Smooth muscle cell (in vitro differentiated cells): Measurements from ENCODE around the gene CYFIP1. TPM values are rescaled to one million over a fixed set of nuclear protein-coding genes. Genes with fewer than 3 reads are reported as not detected.

Source experiments
- DNase-seq: peaks from one replicate; lab custom pipeline; 2025; ENCODE audit not compliant: unreplicated experiment; lab: John Stamatoyannopoulos, UW
- H2AFZ ChIP-seq: fragments of 200-600 bp; sonication (generic); 2 replicates; pipeline ENCODE4 v1.6.0; 2016; ENCODE audit warnings: antibody characterized with exemption, low read depth, mild to moderate bottlenecking
- H3F3A ChIP-seq: fragments of 200-600 bp; sonication (generic); 2 replicates; pipeline ENCODE4 v1.6.0; 2017; ENCODE audit warnings: antibody characterized with exemption, low read depth
- H3K27ac ChIP-seq: fragments of 200-600 bp; sonication (generic); 2 replicates; pipeline ENCODE4 v1.5.1; 2016; ENCODE audit warnings: low read depth, mild to moderate bottlenecking
- H3K27me3 ChIP-seq: fragments of 200-600 bp; sonication (generic); 2 replicates; pipeline ENCODE4 v1.6.1; 2016; ENCODE audit warnings: low read depth, mild to moderate bottlenecking
- H3K36me3 ChIP-seq: fragments of 200-600 bp; sonication (generic); 2 replicates; pipeline ENCODE4 v1.5.1; 2016; ENCODE audit warnings: low read depth
- H3K4me1 ChIP-seq: fragments of 200-600 bp; sonication (generic); 2 replicates; pipeline ENCODE4 v1.5.1; 2016; ENCODE audit warnings: low read depth
- H3K4me2 ChIP-seq: fragments of 200-600 bp; sonication (generic); 2 replicates; pipeline ENCODE4 v1.6.0; 2016; ENCODE audit warnings: mild to moderate bottlenecking
- H3K4me3 ChIP-seq: fragments of 200-600 bp; sonication (generic); 2 replicates; pipeline ENCODE4 v1.5.1; 2016; ENCODE audit warnings: mild to moderate bottlenecking
- H3K79me2 ChIP-seq: fragments of 200-600 bp; sonication (generic); 2 replicates; pipeline ENCODE4 v1.6.0; 2016; ENCODE audit warnings: low read depth, mild to moderate bottlenecking
- H3K9ac ChIP-seq: fragments of 200-600 bp; sonication (generic); 2 replicates; pipeline ENCODE4 v1.6.0; 2016; ENCODE audit warnings: low read depth
- H3K9me3 ChIP-seq: fragments of 200-600 bp; sonication (generic); replicated peaks from 2 replicates; pipeline ENCODE4 v1.5.1; 2016; ENCODE audit warnings: low read depth
- H4K20me1 ChIP-seq: fragments of 200-600 bp; sonication (generic); 2 replicates; pipeline ENCODE4 v1.6.0; 2016; ENCODE audit warnings: low read depth
- WGBS: methylation state at CpG from one replicate; pipeline ENCODE4 v1.1.7; 2016; ENCODE audit warnings: low lambda C conversion rate; 5-methylcytosine and 5-hydroxymethylcytosine counted together
- polyA plus RNA-seq: library from polyadenylated mRNA; unstranded; fragments of >200 nt; fragmentation: Nextera tagmentation; extraction: Ambion mirVana; gene quantifications from 2 replicates; pipeline ENCODE4 v1.2.1, GENCODE V29; 2016
- total RNA-seq: library from RNA; depleted of rRNA; stranded (reverse); fragments of >200 nt; gene quantifications from 2 replicates; pipeline ENCODE4 v1.2.3, GENCODE V29; 2014
- TF ChIP-seq, protein P1 (sequence below): fragments of 200-600 bp; sonication (generic); IDR thresholded peaks from 2 replicates; pipeline ENCODE4 v1.5.1; 2017; ENCODE audit warnings: borderline replicate concordance, mild to moderate bottlenecking, antibody characterized with exemption; ENCODE audit not compliant: insufficient read depth, poor library complexity, severe bottlenecking

Gene CYFIP1
- total and polyA plus RNA-seq, 2 experiments from 2014 or later = 65.2 to 67.6 TPM

GRCh38 chr15:22902981-22903380 is 77.2 kb downstream of the CYFIP1 start:
- H3K4me2 ChIP-seq = no peak overlapping the region
- DNase-seq = no peak
- no peak overlapping the region for H2AFZ ChIP-seq
- TF ChIP-seq, protein P1, sequence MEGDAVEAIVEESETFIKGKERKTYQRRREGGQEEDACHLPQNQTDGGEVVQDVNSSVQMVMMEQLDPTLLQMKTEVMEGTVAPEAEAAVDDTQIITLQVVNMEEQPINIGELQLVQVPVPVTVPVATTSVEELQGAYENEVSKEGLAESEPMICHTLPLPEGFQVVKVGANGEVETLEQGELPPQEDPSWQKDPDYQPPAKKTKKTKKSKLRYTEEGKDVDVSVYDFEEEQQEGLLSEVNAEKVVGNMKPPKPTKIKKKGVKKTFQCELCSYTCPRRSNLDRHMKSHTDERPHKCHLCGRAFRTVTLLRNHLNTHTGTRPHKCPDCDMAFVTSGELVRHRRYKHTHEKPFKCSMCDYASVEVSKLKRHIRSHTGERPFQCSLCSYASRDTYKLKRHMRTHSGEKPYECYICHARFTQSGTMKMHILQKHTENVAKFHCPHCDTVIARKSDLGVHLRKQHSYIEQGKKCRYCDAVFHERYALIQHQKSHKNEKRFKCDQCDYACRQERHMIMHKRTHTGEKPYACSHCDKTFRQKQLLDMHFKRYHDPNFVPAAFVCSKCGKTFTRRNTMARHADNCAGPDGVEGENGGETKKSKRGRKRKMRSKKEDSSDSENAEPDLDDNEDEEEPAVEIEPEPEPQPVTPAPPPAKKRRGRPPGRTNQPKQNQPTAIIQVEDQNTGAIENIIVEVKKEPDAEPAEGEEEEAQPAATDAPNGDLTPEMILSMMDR = no peak
- no peaks in the 10 kb centered on the region for H3K9me3 ChIP-seq
- no peaks in the 10 kb centered on the region for H4K20me1 ChIP-seq
- WGBS = 92% methylated on average over 11 of the region's 11 CpGs
- no peaks in the 10 kb centered on the region for H3K79me2 ChIP-seq
- no peaks in the 10 kb centered on the region for H3F3A ChIP-seq
- no peaks in the 10 kb centered on the region for H3K4me1 ChIP-seq
- H3K27me3 ChIP-seq = no peaks in the 10 kb centered on the region
- H3K27ac ChIP-seq = no peak overlapping the region
- H3K9ac ChIP-seq = no peak overlapping the region
- H3K36me3 ChIP-seq = no peaks in the 10 kb centered on the region
- H3K4me3 ChIP-seq = no peak overlapping the region

GRCh38 chr15:22902578-22902977 is 77.6 kb downstream of the CYFIP1 start:
- H3K36me3 ChIP-seq = no peaks in the 10 kb centered on the region
- TF ChIP-seq, protein P1 = no peak
- 89% methylated on average over 12 of the region's 12 CpGs for WGBS

DNA sequence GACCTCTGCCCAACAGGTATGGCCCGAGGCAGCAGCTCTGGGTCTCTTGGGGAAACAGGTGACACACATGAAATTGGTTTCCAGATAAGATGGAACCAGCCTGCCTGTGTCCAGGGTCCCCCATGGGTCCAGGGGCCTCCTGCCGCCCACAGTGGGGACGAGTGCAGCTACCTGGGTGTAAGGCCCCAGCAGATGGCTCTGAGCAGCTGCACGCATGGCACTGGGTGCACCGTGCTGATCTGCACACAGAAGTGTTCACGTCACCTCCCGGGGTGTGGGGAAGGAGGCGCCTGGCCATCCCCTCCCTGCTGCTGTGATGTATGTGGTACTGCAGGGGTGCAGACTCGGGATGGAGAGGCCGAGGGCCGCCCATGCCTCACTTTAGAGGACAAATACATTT is 78.1 kb downstream of the CYFIP1 start:
- no peaks in the 10 kb centered on the region for H3K36me3 ChIP-seq
- no peaks in the 10 kb centered on the region for H3K27me3 ChIP-seq
- no peak overlapping the region for H2AFZ ChIP-seq
- H3F3A ChIP-seq = no peaks in the 10 kb centered on the region
- no peaks in the 10 kb centered on the region for H4K20me1 ChIP-seq
- H3K4me2 ChIP-seq = no peak overlapping the region
- no peaks in the 10 kb centered on the region for H3K9me3 ChIP-seq
- no peak overlapping the region for H3K9ac ChIP-seq
- no peak overlapping the region for H3K27ac ChIP-seq
- TF ChIP-seq, protein P1 = no peak
- H3K79me2 ChIP-seq = no peaks in the 10 kb centered on the region
- no peaks in the 10 kb centered on the region for H3K4me1 ChIP-seq
- DNase-seq = no peak
- 98% methylated on average over 11 of the region's 11 CpGs for WGBS
- H3K4me3 ChIP-seq = no peak overlapping the region

More at GRCh38 chr15:22902578-22902977, 77.6 kb downstream of the CYFIP1 start:
- Histone ChIP-seq H3K4me2 (no peak overlapping the region), H3K27me3 (no peaks in the 10 kb centered on the region), H3K9me3 (no peaks in the 10 kb centered on the region), H4K20me1 (no peaks in the 10 kb centered on the region), H3K27ac (no peak overlapping the region), H3K79me2 (no peaks in the 10 kb centered on the region), H3K9ac (no peak overlapping the region), H2AFZ (no peak overlapping the region), H3F3A (no peaks in the 10 kb centered on the region), H3K4me3 (no peak overlapping the region), H3K4me1 (no peaks in the 10 kb centered on the region)
- no peak for DNase-seq

- Histone ChIP-seq H3K9me3 (no peaks in the 10 kb centered on the region), H3K27me3 (no peaks in the 10 kb centered on the region), H3K9ac (no peak overlapping the region), H3K4me3 (no peak overlapping the region), H2AFZ (no peak overlapping the region), H3K4me2 (no peak overlapping the region), H4K20me1 (no peaks in the 10 kb centered on the region), H3K79me2 (no peaks in the 10 kb centered on the region), H3K36me3 (no peaks in the 10 kb centered on the region), H3K4me1 (no peaks in the 10 kb centered on the region), H3K27ac (peak overlapping the region; percentile 71), H3F3A (no peaks in the 10 kb centered on the region)
- WGBS = 77% methylated on average over 10 of the region's 10 CpGs
- no peak for DNase-seq
- TF ChIP-seq, protein P1 = no peak
These were observed 84.5 kb downstream of the CYFIP1 start for GRCh38 chr15:22895465-22896190.
